Hepatocyte (in vitro differentiated cells): ENCODE measurements around the gene SCN9A.

ENCODE experiments used
- CTCF ChIP-seq: fragments of 200-600 bp; sonication (generic); IDR thresholded peaks from 2 replicates; pipeline ENCODE4 v1.5.1; 2016; ENCODE audit warnings: antibody characterized with exemption, mild to moderate bottlenecking; ENCODE audit not compliant: poor library complexity
- EZH2phosphoT487 ChIP-seq: fragments of 200-600 bp; sonication (generic); IDR thresholded peaks from one replicate; pipeline ENCODE4 v1.6.1; 2018; ENCODE audit warnings: antibody characterized with exemption, mild to moderate bottlenecking, low read depth, moderate library complexity; ENCODE audit not compliant: unreplicated experiment, severe bottlenecking

DNA sequence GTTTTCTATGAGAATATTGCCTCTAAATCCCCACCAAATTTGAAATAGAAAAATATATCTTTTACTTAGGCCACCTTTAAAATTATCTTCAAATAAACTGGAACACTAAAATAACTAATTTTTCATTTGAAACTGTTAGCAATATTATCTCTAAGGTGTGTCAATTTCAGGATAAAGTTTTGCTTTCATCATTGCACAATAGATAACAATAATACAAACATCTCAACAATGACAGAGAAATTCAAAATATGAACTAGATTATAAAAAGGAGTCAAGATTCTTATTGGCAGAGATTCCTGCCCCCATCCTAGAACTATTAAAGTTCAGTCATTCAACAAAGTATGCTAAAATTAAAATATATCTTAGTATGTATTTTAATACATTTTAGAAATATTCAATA lies 117.9 kb downstream of the SCN9A start:
- TF ChIP-seq CTCF: no peak
- TF ChIP-seq EZH2phosphoT487: no peak
